H1 (cell line): ENCODE results near the gene NLRP12. TPM values are rescaled to one million over a fixed set of nuclear protein-coding genes. Genes with fewer than 3 reads are reported as not detected.

Experiments used
- CTCF ChIA-PET: fragments of 300-600 bp; sonication (Branson Sonifier 250); formaldehyde crosslinking; loops from one replicate; lab custom pipeline; 2021; ENCODE audit not compliant: partially characterized antibody; lab: Charles Lee
- POLR2A ChIA-PET: fragments of 300-600 bp; sonication (Branson Sonifier 250); formaldehyde crosslinking; loops from one replicate; lab custom pipeline; 2021; ENCODE audit warnings: inconsistent platforms; ENCODE audit not compliant: partially characterized antibody; lab: Charles Lee
- DNase-seq, 2 experiments: peaks; one replicate each; pipeline versions ENCODE4 v3.0.0 to v3.0.0-alpha.2; 2010 to 2022; ENCODE audit warnings: low spot score in 2 of 2, low read depth in 1 of 2, mixed read lengths in 1 of 2
- FAIRE-seq: peaks from 2 replicates; lab custom pipeline; 2011; peaks lifted over from hg19 to GRCh38; lab: Jason Lieb, UNC
- H2AFZ ChIP-seq: 2 replicates; pipeline ENCODE4 v1.8.1; 2012; ENCODE audit warnings: low read length, inconsistent platforms
- H2AK5ac ChIP-seq: 2 replicates; pipeline ENCODE4 v1.6.1; 2013; ENCODE audit warnings: low read depth, low read length
- H2BK120ac ChIP-seq: replicated peaks from 2 replicates; pipeline ENCODE3; 2013; ENCODE audit warnings: low read depth, low read length, inconsistent platforms
- H2BK12ac ChIP-seq: 2 replicates; pipeline ENCODE4 v1.6.1; 2013; ENCODE audit warnings: low read depth, low read length
- H2BK15ac ChIP-seq: 2 replicates; pipeline ENCODE4 v1.6.1; 2013; ENCODE audit warnings: low read length
- H2BK20ac ChIP-seq: 2 replicates; pipeline ENCODE4 v1.6.1; 2013; ENCODE audit warnings: low read length
- H2BK5ac ChIP-seq: 2 replicates; pipeline ENCODE4 v1.6.1; 2013; ENCODE audit warnings: low read depth, low read length
- H3K14ac ChIP-seq: 2 replicates; pipeline ENCODE4 v1.6.1; 2013; ENCODE audit warnings: inconsistent platforms; ENCODE audit not compliant: insufficient read length
- H3K18ac ChIP-seq: 2 replicates; pipeline ENCODE4 v1.6.1; 2013; ENCODE audit warnings: low read length; ENCODE audit errors: extremely low read depth
- H3K23ac ChIP-seq: 2 replicates; pipeline ENCODE4 v1.6.1; 2013; ENCODE audit warnings: inconsistent platforms; ENCODE audit not compliant: insufficient read length
- H3K23me2 ChIP-seq: 2 replicates; pipeline ENCODE4 v1.6.1; 2013; ENCODE audit warnings: low read depth, low read length
- H3K27ac ChIP-seq: 2 replicates; pipeline ENCODE4 v1.6.1; 2011; ENCODE audit warnings: low read depth, low read length, inconsistent platforms
- H3K27me3 ChIP-seq, 4 experiments: replicated peaks in 1 of 4; 1 replicate in 1 of 4; 2 replicates in 3 of 4; pipeline versions ENCODE4 v1.6.1 to v1.8.1; 2011 to 2013; ENCODE audit warnings: low read length in 3 of 4, mild to moderate bottlenecking in 3 of 4, inconsistent platforms in 2 of 4, mixed read lengths in 2 of 4, moderate library complexity in 1 of 4; ENCODE audit not compliant: control insufficient read depth in 3 of 4, insufficient read depth in 3 of 4; ENCODE audit errors: extremely low read depth in 1 of 4
- H3K36me3 ChIP-seq, 4 experiments: 2 replicates each; pipeline versions ENCODE4 v1.6.1 to v1.8.1; 2011 to 2013; ENCODE audit warnings: mild to moderate bottlenecking in 4 of 4, low read length in 3 of 4, moderate library complexity in 2 of 4, control low read depth in 1 of 4, inconsistent platforms in 1 of 4; ENCODE audit not compliant: insufficient read depth in 4 of 4, control insufficient read depth in 2 of 4
- H3K4ac ChIP-seq: replicated peaks from 2 replicates; pipeline ENCODE3; 2013; ENCODE audit warnings: low read length, low read depth, mixed read lengths, inconsistent platforms; ENCODE audit not compliant: insufficient read length
- H3K4me1 ChIP-seq, 4 experiments: replicated peaks in 1 of 4; 1 replicate in 1 of 4; 2 replicates in 3 of 4; pipeline versions ENCODE4 v1.6.1 to v1.8.1; 2011 to 2013; ENCODE audit warnings: low read length in 3 of 4, inconsistent platforms in 2 of 4, mixed read lengths in 1 of 4; ENCODE audit not compliant: insufficient read depth in 4 of 4, control insufficient read depth in 3 of 4
- H3K4me2 ChIP-seq, 2 experiments: 2 replicates each; pipeline versions ENCODE4 v1.6.1 to v1.8.1; 2011 to 2013; ENCODE audit warnings: low read depth in 2 of 2, low read length in 2 of 2, control low read depth in 1 of 2, inconsistent platforms in 1 of 2, mild to moderate bottlenecking in 1 of 2; ENCODE audit not compliant: insufficient read depth in 1 of 2
- H3K4me3 ChIP-seq, 4 experiments: fragments of 200-600, 300-600 bp in 1 of 4; sonication (generic), shearing (Covaris generic), sonication (Bioruptor Twin) in 1 of 4; 2 replicates each; pipeline versions ENCODE4 v1.5.1 to v1.8.1; 2011 to 2016; ENCODE audit warnings: low read length in 4 of 4, low read depth in 3 of 4, control low read depth in 2 of 4, inconsistent platforms in 2 of 4, mild to moderate bottlenecking in 2 of 4, mixed read lengths in 1 of 4, moderate library complexity in 1 of 4; ENCODE audit not compliant: insufficient read depth in 2 of 4; ENCODE audit errors: extremely low read depth in 1 of 4
- H3K56ac ChIP-seq: replicated peaks from 2 replicates; pipeline ENCODE3; 2013; ENCODE audit warnings: low read depth, mild to moderate bottlenecking, mixed read lengths, low read length, inconsistent platforms; ENCODE audit not compliant: insufficient read length
- H3K79me1 ChIP-seq: 2 replicates; pipeline ENCODE4 v1.6.1; 2013; ENCODE audit warnings: low read depth, low read length, control low read depth
- H3K79me2 ChIP-seq, 2 experiments: 2 replicates each; pipeline versions ENCODE4 v1.6.1 to v1.8.1; 2012 to 2013; ENCODE audit warnings: low read length in 2 of 2, mild to moderate bottlenecking in 2 of 2, inconsistent platforms in 1 of 2; ENCODE audit not compliant: insufficient read depth in 2 of 2, control insufficient read depth in 1 of 2
- H3K9ac ChIP-seq, 4 experiments: replicated peaks in 1 of 4; 1 replicate in 1 of 4; 2 replicates in 3 of 4; pipeline versions ENCODE4 v1.6.1 to v1.8.1; 2011 to 2013; ENCODE audit warnings: low read depth in 3 of 4, low read length in 3 of 4, control low read depth in 2 of 4, mild to moderate bottlenecking in 2 of 4, moderate library complexity in 2 of 4, inconsistent platforms in 1 of 4; ENCODE audit errors: extremely low read depth in 1 of 4
- H3K9me3 ChIP-seq, 2 experiments: 2 replicates each; pipeline versions ENCODE4 v1.6.1 to v1.8.1; 2012 to 2013; ENCODE audit warnings: mild to moderate bottlenecking in 2 of 2, moderate library complexity in 2 of 2, control low read depth in 1 of 2, inconsistent platforms in 1 of 2, low read depth in 1 of 2, low read length in 1 of 2, mixed read lengths in 1 of 2; ENCODE audit not compliant: insufficient read depth in 2 of 2
- H4K20me1 ChIP-seq, 2 experiments: replicated peaks in 1 of 2; 2 replicates each; pipeline versions ENCODE3 to v1.8.1; 2011 to 2013; ENCODE audit warnings: inconsistent platforms in 2 of 2, low read length in 2 of 2, mild to moderate bottlenecking in 1 of 2; ENCODE audit not compliant: insufficient read depth in 2 of 2, control insufficient read depth in 1 of 2
- H4K5ac ChIP-seq: 2 replicates; pipeline ENCODE4 v1.6.1; 2013; ENCODE audit warnings: low read length, low read depth, mixed read lengths, inconsistent platforms; ENCODE audit not compliant: insufficient read length
- H4K8ac ChIP-seq: 2 replicates; pipeline ENCODE4 v1.8.0; 2013; ENCODE audit warnings: mild to moderate bottlenecking, moderate library complexity, low read length, inconsistent platforms; ENCODE audit not compliant: insufficient read depth; ENCODE audit errors: extremely low read depth
- H4K91ac ChIP-seq: replicated peaks from 2 replicates; pipeline ENCODE3; 2013; ENCODE audit warnings: low read length, mixed read lengths, inconsistent platforms; ENCODE audit not compliant: insufficient read length
- ASH2L ChIP-seq: fragments of 200-600, 300-600 bp; sonication (generic); IDR thresholded peaks from one replicate; pipeline ENCODE4 v1.7.1; 2017; ENCODE audit warnings: low read length
- ATF2 ChIP-seq: IDR thresholded peaks from 2 replicates; pipeline ENCODE4 v1.6.1; 2012; ENCODE audit warnings: low read length, inconsistent platforms
- CBX8 ChIP-seq: fragments of 300-800, 300-1000 bp; sonication (generic); IDR thresholded peaks from 2 replicates; pipeline ENCODE4 v1.7.1; 2016; ENCODE audit warnings: low read depth, low read length, borderline replicate concordance
- CEBPB ChIP-seq: IDR thresholded peaks from 2 replicates; pipeline ENCODE4 v1.6.1; 2012; ENCODE audit warnings: low read depth, low read length
- CREB1 ChIP-seq: IDR thresholded peaks from 2 replicates; pipeline ENCODE4 v1.6.1; 2012; ENCODE audit warnings: inconsistent platforms
- HDAC6 ChIP-seq: IDR thresholded peaks from one replicate; pipeline ENCODE4 v1.7.1; 2012; ENCODE audit warnings: low read depth, mild to moderate bottlenecking, inconsistent platforms, low read length, moderate library complexity
- KDM1A ChIP-seq: fragments of 200-600, 300-600 bp; sonication (generic); IDR thresholded peaks from 2 replicates; pipeline ENCODE4 v1.7.1; 2016; ENCODE audit warnings: mild to moderate bottlenecking, low read length, borderline replicate concordance
- MAX ChIP-seq: IDR thresholded peaks from 2 replicates; pipeline ENCODE4 v1.6.1; 2012; ENCODE audit warnings: inconsistent platforms
- POLR2AphosphoS5 ChIP-seq: IDR thresholded peaks from 2 replicates; pipeline ENCODE4 v1.6.1; 2011; ENCODE audit warnings: low read depth, low read length
- POU5F1 ChIP-seq: IDR thresholded peaks from 2 replicates; pipeline ENCODE4 v1.6.1; 2011; ENCODE audit warnings: low read depth, mild to moderate bottlenecking, low read length, moderate library complexity
- RFX5 ChIP-seq: IDR thresholded peaks from 2 replicates; pipeline ENCODE4 v1.6.1; 2011; ENCODE audit warnings: low read depth, low read length, improper control_type of control experiment, borderline replicate concordance
- RNF2 ChIP-seq: fragments of 200-900, 300-1000 bp; sonication (generic); IDR thresholded peaks from 2 replicates; pipeline ENCODE4 v1.7.1; 2016; ENCODE audit warnings: borderline replicate concordance, low read depth, mild to moderate bottlenecking, antibody characterized with exemption, low read length; ENCODE audit not compliant: poor library complexity, severe bottlenecking; ENCODE audit errors: missing control alignments
- SIRT6 ChIP-seq: IDR thresholded peaks from one replicate; pipeline ENCODE4 v1.7.1; 2012; ENCODE audit warnings: low read length, inconsistent platforms
- WGBS, 2 experiments: shearing (Covaris generic) in 1 of 2; methylation state at CpG; one replicate each; pipeline versions ENCODE4 v1.1.6 to v1.1.7; 2013 to 2015; ENCODE audit warnings: low lambda C conversion rate in 2 of 2, mixed read lengths in 2 of 2, inconsistent platforms in 1 of 2, low coverage in 1 of 2, missing lambda C conversion rate in 1 of 2; ENCODE audit not compliant: insufficient replicate concordance in 2 of 2, insufficient coverage in 1 of 2, insufficient read length in 1 of 2; ENCODE audit errors: extremely low coverage in 1 of 2, missing lambda C conversion rate in 1 of 2; 5-methylcytosine and 5-hydroxymethylcytosine counted together
- polyA plus RNA-seq, 7 experiments: library from polyadenylated mRNA; depleted of rRNA in 3 of 7; stranded (reverse) in 5 of 7; unstranded in 2 of 7; fragments of >200 nt in 5 of 7; fragments of 200-250 nt in 2 of 7; gene quantifications; 1 replicate in 5 of 7; 2 replicates in 1 of 7; 4 replicates in 1 of 7; pipeline versions ENCODE4 v1.2.1 to v1.2.3, GENCODE V29; 2011 to 2013; ENCODE audit warnings: missing spikeins in 2 of 7, mixed read lengths in 2 of 7
- total RNA-seq: library from RNA; stranded (reverse); fragmentation: NEBNext Ultra II Directional; extraction: Animal tissue kit (Norgen Biotek cat#: 25700); gene quantifications from 2 replicates; pipeline ENCODE4 v1.2.1, GENCODE V29; 2021

NLRP12 gene
- total and polyA plus RNA-seq, 2 of the 8 experiments (the other 6 are each of a cell fraction or from before 2014, with no cell fraction given): 1.0 to 1.8 TPM

- no peak overlapping the region for H3K9ac ChIP-seq
- no peak overlapping the region for H4K91ac ChIP-seq
- ChIA-PET POLR2A (interaction anchor here (0.9 to 14.6 kb wide), 2 partner anchors 17 to 132 kb away, joined by 3 to 137 read pairs; partner anchors contain the start of gene MYADM), CTCF (interaction anchor here (0.8 to 4.5 kb wide), 9 partner anchors 17 to 175 kb away, joined by 3 to 17 read pairs (median 4); no protein-coding TSS in a partner anchor)
- H2BK120ac ChIP-seq: no peak overlapping the region
- 92% methylated on average over 11 of the region's 11 CpGs; no CpG with 5 or more reads in 1 of the 2 experiments for WGBS, 2 experiments
- H3K14ac ChIP-seq: no peak overlapping the region
- no peak overlapping the region for H2BK12ac ChIP-seq
- H3K4ac ChIP-seq: no peak overlapping the region
- no peak overlapping the region for H2BK20ac ChIP-seq
- H2AK5ac ChIP-seq: no peak overlapping the region
- H3K23me2 ChIP-seq: no peaks in the 10 kb centered on the region
- no peaks in the 10 kb centered on the region for H3K79me1 ChIP-seq
- H3K27ac ChIP-seq: no peak overlapping the region
- no peaks in the 10 kb centered on the region for H3K9me3 ChIP-seq
- H2AFZ ChIP-seq: no peak overlapping the region
- no peak overlapping the region for H4K5ac ChIP-seq
- no peaks in the 10 kb centered on the region for H3K36me3 ChIP-seq
- H3K23ac ChIP-seq: no peak overlapping the region
- H3K4me1 ChIP-seq: 0 out of 7 replicates have a peak, but pooled peaks cover 0 to 2% (median 0%) of the 10 kb centered on the region in 4 experiments
- H2BK15ac ChIP-seq: no peak overlapping the region
- no peaks in the 10 kb centered on the region for H3K79me2 ChIP-seq
- FAIRE-seq (no peak), DNase-seq (no peak)
- no peaks in the 10 kb centered on the region for H3K27me3 ChIP-seq
- H3K4me2 ChIP-seq: no peak overlapping the region
- H4K8ac ChIP-seq: no peak overlapping the region
- H2BK5ac ChIP-seq: no peak overlapping the region
- H4K20me1 ChIP-seq: no peaks in the 10 kb centered on the region
- no peak overlapping the region for H3K56ac ChIP-seq
- no peak overlapping the region for H3K18ac ChIP-seq
- H3K4me3 ChIP-seq: no peak overlapping the region
- no peak for TF ChIP-seq SIRT6
- TF ChIP-seq CBX8: no peak
- TF ChIP-seq POU5F1: no peak
- TF ChIP-seq MAX: no peak
- TF ChIP-seq KDM1A: no peak
- no peak for TF ChIP-seq CEBPB
- TF ChIP-seq RNF2: no peak
- no peak for TF ChIP-seq POLR2AphosphoS5
- TF ChIP-seq ATF2: no peak
- TF ChIP-seq ASH2L: no peak
- TF ChIP-seq CREB1: no peak
- no peak for TF ChIP-seq HDAC6
- no peak for TF ChIP-seq RFX5
Measured at GRCh38 chr19:53849237-53849676, 25.1 kb upstream of the NLRP12 start.
